ENCODE data around the gene ZNF445. TPM values are rescaled to one million over a fixed set of nuclear protein-coding genes. Genes with fewer than 3 reads are reported as not detected.

ZNF445 gene
- total and polyA plus RNA-seq, 2 experiments from 2014 or later = 11.0 to 21.0 TPM

- H3K4me3 ChIP-seq = no peak overlapping the region
- no peaks in the 10 kb centered on the region for H3K4me1 ChIP-seq (ENCODE audit: low read depth)
- no peaks in the 10 kb centered on the region for H3K27me3 ChIP-seq
- H3K36me3 ChIP-seq = peaks cover 70% of the 10 kb centered on the region
- TF ChIP-seq CTCF (IDR thresholded peaks at IDR 0.05; ENCODE audit: low read depth, low read length) = no peak
- no peak for DNase-seq (ENCODE audit: low read depth in 1 of 2, low spot score in 1 of 2)
- no peaks in the 10 kb centered on the region for H3K9me3 ChIP-seq (ENCODE audit: low read depth)
- no peak overlapping the region for H3K27ac ChIP-seq
Measured at GRCh38 chr3:44451441-44451840, 26.0 kb downstream of the ZNF445 start.

GRCh38 chr3:44446929-44447328 is 30.5 kb downstream of the ZNF445 start:
- Histone ChIP-seq H3K27ac (no peak overlapping the region), H3K36me3 (peaks cover 63% of the 10 kb centered on the region), H3K27me3 (no peaks in the 10 kb centered on the region), H3K4me3 (no peak overlapping the region), H3K4me1 (ENCODE audit: low read depth) (no peaks in the 10 kb centered on the region), H3K9me3 (ENCODE audit: low read depth) (no peaks in the 10 kb centered on the region)
- DNase-seq (ENCODE audit: low read depth in 1 of 2, low spot score in 1 of 2) = no peak
- TF ChIP-seq CTCF (IDR thresholded peaks at IDR 0.05; ENCODE audit: low read depth, low read length) = no peak

- TF ChIP-seq CTCF (IDR thresholded peaks at IDR 0.05; ENCODE audit: low read depth, low read length) = no peak
- Histone ChIP-seq H3K9me3 (ENCODE audit: low read depth) (no peaks in the 10 kb centered on the region), H3K27me3 (no peaks in the 10 kb centered on the region), H3K27ac (no peak overlapping the region), H3K4me1 (ENCODE audit: low read depth) (no peaks in the 10 kb centered on the region), H3K4me3 (no peak overlapping the region), H3K36me3 (peaks cover 56% of the 10 kb centered on the region)
- no peak for DNase-seq (ENCODE audit: low read depth in 1 of 2, low spot score in 1 of 2)
Measured at GRCh38 chr3:44445786-44446185, 31.7 kb downstream of the ZNF445 start.

- no peak for DNase-seq (ENCODE audit: low read depth in 1 of 2, low spot score in 1 of 2)
Measured at GRCh38 chr3:44444896-44445691, 32.4 kb downstream of the ZNF445 start.

GRCh38 chr3:44444437-44444836 is 33.0 kb downstream of the ZNF445 start:
- Histone ChIP-seq H3K36me3 (peaks cover 45% of the 10 kb centered on the region), H3K27ac (no peak overlapping the region), H3K4me1 (ENCODE audit: low read depth) (peaks cover 8% of the 10 kb centered on the region), H3K4me3 (no peak overlapping the region), H3K9me3 (ENCODE audit: low read depth) (no peaks in the 10 kb centered on the region), H3K27me3 (no peaks in the 10 kb centered on the region)
- DNase-seq (ENCODE audit: low read depth in 1 of 2, low spot score in 1 of 2) = no peak
- TF ChIP-seq CTCF (IDR thresholded peaks at IDR 0.05; ENCODE audit: low read depth, low read length) = no peak

More at GRCh38 chr3:44444896-44445691, 32.4 kb downstream of the ZNF445 start:
- Histone ChIP-seq H3K36me3 (peaks cover 50% of the 10 kb centered on the region), H3K4me1 (ENCODE audit: low read depth) (peaks cover 2% of the 10 kb centered on the region), H3K27me3 (no peaks in the 10 kb centered on the region), H3K27ac (no peak overlapping the region), H3K4me3 (no peak overlapping the region), H3K9me3 (ENCODE audit: low read depth) (no peaks in the 10 kb centered on the region)
- TF ChIP-seq CTCF (IDR thresholded peaks at IDR 0.05; ENCODE audit: low read depth, low read length) = no peak
